GM04503 (cell line): ENCODE data around the gene CREB5.
A peak's percentile ranks its signal among the peaks of the same experiment; 100 is the strongest.

Experiments
- DNase-seq: peaks from one replicate; pipeline ENCODE4 v3.0.0-alpha.2; 2012; ENCODE audit warnings: low read depth

The CREB5 gene

DNA sequence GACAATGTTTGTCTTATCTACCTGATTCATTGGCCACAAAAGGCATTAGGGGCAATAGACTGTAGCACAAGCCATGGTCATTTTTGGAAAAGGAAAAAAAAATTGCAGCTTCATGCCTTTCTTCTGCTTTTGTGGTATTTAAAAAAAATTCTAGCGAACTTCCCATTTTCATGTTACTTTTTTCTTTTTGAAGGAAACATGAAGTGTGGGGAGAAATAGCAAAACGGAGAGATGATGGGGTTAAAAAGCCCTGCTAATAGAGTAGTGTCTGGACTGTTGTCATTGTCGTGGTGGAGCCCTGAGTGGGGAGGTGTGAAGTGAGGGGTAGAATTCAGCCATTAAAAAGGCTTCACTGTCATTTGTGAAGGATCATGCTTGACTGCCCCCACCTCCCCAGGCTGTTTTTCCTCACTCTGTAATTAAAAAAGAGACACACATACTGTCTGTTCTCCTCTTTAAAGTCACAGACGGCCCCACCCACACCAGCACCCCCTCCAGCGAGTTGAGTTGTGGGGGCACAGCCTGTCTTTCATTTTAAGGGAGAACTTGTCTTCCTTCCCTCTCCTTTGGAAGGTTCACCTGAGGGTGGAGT is 272.4 kb downstream of the CREB5 start:
- no peak for DNase-seq

DNA sequence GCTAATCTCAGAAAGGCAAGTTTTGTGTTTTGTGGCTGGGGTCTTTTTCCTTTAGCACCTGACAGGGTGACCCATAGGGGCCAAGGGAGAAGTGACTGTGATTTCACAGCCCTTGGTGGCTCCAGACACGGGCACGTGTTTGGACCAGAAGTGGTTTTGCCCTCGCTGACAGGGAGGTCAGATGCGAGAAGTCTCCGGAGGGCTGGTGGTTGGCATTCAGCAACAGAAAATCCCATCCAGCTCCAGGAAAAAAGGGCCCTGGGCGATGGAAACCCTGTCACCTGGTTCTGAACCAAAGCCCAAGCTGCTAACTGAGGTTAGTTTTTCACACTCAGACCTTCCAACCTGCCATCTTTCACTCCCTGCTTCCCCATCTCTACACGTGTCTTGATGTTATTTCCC is 272.9 kb downstream of the CREB5 start:
- DNase-seq, result no peak

DNA sequence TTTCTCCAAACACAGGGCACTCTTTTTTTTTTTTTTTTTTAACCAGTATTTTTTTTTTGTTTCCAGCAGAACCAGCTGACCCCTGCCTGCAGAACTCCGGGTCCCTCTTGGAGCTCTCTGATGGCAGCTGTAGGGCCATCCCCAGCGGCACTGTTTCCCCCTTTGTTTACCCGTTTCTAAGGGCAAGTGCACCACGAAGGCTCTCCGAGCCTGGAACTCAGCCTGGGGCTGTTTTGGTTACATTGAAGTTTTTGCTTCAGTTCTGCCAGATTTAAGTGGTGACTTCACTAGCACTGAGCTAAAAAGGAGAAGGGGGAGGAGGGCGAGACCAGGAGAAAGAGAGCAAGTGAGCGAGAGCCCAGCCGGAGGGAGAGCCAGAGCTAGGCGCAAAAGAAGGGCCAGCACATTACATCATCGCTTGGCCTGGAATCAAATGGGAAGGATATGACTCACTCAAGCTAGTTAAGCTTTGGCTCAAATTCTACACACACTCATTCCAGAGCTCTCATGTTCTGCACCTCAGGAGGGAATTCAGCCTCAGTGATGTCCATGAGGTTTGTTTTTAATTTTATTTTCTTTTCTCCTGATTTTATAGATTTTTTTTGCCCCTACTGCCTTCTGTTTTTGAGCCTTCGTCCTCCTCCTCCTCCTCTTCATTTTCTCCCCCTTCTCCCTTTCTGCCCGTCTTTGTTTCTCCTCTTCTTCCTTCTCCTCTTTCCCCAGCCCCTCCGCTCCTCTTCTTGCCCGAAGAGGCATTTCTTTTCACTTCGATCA is 273.5 kb downstream of the CREB5 start:
- DNase-seq, result peak; percentile 97

DNA sequence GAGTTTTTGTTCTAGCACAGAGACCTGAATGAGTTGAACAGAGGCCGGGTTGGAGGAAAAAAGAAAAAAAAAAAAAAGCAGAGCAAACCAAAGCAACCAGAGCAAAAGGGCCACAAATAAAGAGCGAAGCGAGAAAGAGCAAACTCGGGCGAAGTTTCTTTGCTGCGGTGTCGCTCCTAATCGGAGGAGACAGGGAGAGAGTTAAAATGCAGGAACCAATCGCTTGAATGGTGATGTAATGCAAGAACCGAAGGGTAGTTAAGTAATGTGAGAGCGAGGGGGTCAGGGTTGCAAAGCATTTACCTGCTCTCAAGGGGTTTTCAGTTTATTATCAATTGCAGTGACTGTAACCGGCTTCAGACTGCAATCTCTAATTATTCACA is 274.1 kb downstream of the CREB5 start:
- DNase-seq, result no peak

DNA sequence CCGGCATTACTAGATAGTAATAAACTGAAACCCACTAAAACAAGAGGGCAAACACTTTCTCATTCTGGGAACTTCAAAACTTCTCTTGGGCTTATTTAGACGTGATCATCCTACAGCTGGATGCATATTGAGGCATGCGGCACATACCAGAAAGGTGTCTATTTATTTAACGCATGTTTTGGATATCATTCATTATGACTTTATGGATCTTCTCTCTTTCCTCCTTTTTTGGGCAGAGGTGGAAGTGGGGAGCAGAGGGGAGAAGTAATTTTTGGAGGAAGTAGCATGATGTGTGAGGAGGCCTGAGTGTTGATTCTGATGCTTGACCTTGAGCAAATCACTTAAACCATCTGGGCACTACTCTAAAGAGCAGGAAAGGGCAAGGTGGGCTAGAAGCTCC is 275.2 kb downstream of the CREB5 start:
- DNase-seq, result no peak

- DNase-seq, result no peak
Measured at GRCh38 chr7:28688174-28688573, 275.9 kb downstream of the CREB5 start.

- peak; percentile 58 for DNase-seq
Measured at GRCh38 chr7:28688651-28689050, 276.3 kb downstream of the CREB5 start.

DNA sequence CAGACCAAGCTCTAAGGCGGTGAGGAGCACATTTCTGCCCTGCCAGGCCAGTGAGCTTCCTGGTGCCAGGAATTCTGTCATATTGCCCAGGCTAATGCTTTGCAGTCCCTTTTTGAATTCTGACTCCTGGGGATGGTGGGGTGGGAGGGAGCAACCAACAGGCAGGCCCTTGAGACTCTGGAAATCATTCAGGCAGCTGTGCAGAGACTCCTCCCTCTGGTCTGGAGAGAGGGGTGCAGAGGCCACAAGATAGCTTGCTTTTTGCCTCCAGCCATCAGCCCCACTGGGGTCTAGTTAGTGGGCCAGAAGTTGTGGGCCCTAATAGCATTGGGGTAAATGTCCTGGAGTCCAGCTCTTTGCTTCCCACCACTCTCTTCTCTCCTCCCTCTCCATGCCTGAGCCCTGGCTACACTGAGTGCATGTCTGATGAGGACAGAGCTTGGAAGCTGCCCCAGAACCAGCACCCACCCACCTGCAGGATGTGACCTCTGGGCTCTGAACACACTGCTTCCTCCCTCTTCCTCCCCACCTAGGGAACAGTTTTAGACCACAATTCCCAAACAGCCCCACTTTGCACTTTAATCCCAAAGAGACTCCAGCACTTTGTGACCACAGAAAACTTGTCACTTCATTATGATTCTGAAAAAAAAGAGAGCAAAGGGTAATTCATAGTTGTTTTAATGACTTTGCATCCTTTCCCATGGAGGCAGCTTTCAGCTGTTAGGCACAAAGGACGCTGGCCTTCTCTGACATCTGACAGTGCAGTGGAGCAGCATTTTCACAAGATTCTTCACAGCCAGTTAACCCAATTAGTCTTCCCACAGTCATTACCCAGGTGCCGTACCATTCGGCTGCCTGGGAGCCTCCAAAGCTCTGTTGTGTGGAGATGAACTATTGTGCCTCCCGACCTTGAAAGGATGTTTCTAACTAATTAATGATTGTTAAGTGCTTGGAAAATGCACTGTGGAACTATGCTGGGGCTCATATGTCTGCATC is 283.3 kb downstream of the CREB5 start:
- DNase-seq, result no peak

DNA sequence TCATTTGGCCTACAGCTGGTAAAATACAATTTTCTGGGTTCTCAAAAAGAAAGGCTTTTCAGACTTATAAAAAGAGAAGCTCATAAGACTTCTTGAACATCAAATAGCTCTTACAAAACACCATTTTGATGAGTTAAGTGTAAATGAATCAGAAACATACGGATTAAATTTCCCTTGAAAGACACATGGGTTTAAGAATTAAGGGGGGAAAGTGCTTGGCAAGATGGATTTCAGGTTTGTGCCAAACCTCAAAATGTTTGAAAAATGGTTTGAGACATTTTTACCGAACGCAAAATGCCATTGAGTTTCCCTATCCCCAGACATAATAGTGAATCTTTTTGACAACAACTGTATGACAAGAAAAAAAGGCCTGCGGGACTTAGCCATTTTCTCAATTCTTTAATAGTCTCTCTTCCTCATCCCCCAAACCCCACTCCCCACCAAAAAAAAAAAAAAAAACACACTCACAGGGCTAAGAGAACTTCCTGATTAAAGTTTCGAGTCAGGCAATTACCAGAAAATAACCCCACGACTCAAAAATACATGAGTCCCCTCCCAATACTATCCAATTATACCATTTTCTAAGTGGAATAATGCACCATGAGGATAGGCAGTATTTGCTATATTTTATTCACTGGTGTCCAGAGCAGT is 285.7 kb downstream of the CREB5 start:
- no peak for DNase-seq

- no peak for DNase-seq
Measured at GRCh38 chr7:28698840-28699239, 286.5 kb downstream of the CREB5 start.

DNA sequence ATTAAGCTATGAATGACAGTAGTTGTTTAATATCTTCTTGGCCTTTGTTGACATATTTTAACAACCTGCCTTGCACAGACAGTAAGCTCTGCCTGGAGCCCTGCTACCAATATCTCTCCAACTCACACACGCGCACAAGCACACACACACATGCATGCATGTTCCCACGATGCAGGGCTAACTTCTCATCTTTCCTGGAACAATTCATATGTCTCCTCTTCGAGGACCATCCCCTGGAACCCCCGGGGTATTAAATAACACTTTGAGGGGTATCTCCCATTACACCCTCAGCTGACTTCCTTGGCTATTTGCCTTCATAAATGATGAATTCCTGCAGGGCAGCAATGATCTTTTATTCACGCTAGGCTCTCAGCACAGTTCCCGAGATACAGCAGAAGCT is 287.8 kb downstream of the CREB5 start:
- DNase-seq, result no peak

DNA sequence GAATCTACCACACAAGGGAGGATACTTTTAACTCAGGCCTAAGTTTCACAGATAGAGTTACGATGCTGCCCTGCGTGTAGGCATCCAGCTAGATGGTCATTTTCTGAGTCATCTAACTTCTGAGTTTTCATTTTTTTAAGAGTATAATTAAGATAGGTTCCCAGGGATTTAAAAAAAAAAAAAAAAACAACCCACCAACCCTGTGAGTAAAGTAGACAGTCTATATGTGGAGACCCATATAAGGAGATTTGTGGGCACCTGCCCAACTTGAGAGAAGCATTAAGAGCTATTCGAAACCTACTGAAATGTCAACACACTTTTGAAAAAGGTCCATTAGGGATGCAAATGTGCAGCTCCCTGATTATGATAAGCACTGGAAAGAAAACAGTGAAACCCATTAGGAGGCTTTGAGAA is 288.5 kb downstream of the CREB5 start:
- DNase-seq, result no peak

DNA sequence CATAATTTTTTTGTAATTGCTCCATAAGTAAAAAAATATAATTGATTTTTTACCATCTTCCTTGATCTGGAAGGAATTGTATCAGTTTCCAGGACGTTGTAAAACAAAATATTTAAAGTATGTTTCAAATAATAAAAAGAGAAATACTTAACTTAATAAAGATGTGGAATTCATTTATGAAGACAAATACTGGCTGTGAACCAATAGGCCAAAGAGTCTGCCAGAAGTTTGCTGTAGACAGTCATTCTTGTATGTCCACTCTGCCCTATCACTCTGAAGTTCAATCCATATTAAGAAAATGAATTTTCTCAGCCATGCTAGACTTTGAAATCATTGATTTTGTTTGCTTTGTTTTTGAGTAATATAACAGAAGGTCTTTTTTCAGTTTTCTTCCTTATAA is 289.4 kb downstream of the CREB5 start:
- no peak for DNase-seq

GRCh38 chr7:28702171-28702570 is 289.9 kb downstream of the CREB5 start:
- no peak for DNase-seq

DNA sequence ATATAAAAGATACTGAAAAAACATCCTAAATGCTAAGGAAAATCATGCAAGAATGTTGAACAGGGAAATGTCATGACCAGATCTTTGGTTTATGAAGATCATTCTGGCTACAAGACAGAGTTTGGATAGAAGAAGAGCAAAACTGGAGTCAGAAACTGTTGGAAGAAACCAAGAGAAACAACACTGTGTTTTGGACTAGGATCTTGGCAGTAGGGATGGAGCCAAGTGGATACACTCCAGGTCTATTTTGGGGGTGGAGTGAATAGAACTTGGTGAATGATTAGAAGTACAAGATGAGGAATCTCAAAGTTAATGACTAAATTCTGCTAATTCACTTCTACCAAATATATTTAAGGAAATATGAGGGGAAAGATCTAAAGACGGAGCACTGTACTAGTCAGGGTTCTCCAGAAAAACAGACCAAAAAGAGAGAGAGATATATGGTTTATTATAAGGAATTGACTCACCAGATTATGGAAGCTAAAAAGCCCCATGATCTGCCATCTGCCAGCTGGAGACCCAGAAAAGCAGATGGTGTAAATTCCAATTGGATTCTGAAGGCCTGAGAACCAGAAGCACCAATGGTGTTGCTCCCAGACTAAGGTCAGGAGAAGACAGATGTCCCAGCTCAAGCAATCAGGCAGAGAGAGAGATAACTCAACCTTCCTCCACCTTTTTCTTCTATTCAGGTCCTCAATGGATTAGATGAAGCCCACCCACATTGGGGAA is 290.9 kb downstream of the CREB5 start:
- no peak for DNase-seq

DNA sequence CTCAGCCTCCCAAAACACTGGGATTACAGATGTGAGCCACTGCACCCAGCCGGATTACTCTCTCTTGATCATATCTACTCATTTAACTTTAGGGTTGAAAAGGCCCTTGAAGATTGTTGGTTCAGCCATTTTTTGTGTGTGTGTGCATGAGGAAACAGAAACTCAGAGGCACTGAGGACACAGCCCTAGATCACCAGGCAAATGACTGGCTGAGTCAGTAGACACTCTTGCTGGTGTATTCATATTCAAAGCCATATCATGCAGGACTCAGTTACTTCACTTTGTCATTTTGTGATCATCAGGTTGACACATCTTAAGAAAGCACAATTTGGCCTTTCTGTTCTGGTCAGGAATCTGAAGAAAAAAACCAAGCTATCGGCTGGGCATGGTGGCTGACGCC is 292.4 kb downstream of the CREB5 start:
- DNase-seq, result no peak

GRCh38 chr7:28705350-28705749 is 293.0 kb downstream of the CREB5 start:
- no peak for DNase-seq

GRCh38 chr7:28706584-28706983 is 294.3 kb downstream of the CREB5 start:
- DNase-seq, result no peak

- no peak for DNase-seq
Measured at GRCh38 chr7:28707291-28707690, 295.0 kb downstream of the CREB5 start.

- peak; percentile 68 for DNase-seq
Measured at GRCh38 chr7:28708033-28708951, 296.0 kb downstream of the CREB5 start.
